NAMALWA (cell line): Measurements from ENCODE around the gene MCTP1.
A peak's percentile ranks its signal among the peaks of the same experiment; 100 is the strongest.

Experiments used
- DNase-seq: peaks from one replicate; pipeline ENCODE4 v3.0.0-alpha.2; 2015; ENCODE audit warnings: low spot score

Gene MCTP1

GRCh38 chr5:94945656-94946055 lies 339.2 kb downstream of the MCTP1 start:
- no peak for DNase-seq

GRCh38 chr5:94944160-94944559 lies 340.7 kb downstream of the MCTP1 start:
- no peak for DNase-seq

- DNase-seq: no peak
Measured at GRCh38 chr5:94941122-94941755, 343.7 kb downstream of the MCTP1 start.

- no peak for DNase-seq
Measured at GRCh38 chr5:94932259-94932658, 352.6 kb downstream of the MCTP1 start.

GRCh38 chr5:94928891-94929290 lies 356.0 kb downstream of the MCTP1 start:
- DNase-seq: no peak

GRCh38 chr5:94920570-94920969 lies 364.3 kb downstream of the MCTP1 start:
- DNase-seq: no peak

GRCh38 chr5:94916619-94917018 lies 368.3 kb downstream of the MCTP1 start:
- no peak for DNase-seq

GRCh38 chr5:94911276-94911675 lies 373.6 kb downstream of the MCTP1 start:
- DNase-seq: peak; percentile 5

GRCh38 chr5:94910721-94911120 lies 374.2 kb downstream of the MCTP1 start:
- no peak for DNase-seq

GRCh38 chr5:94908889-94909480 lies 375.9 kb downstream of the MCTP1 start:
- DNase-seq: peak; percentile 43

- DNase-seq: no peak
Measured at GRCh38 chr5:94906750-94907149, 378.1 kb downstream of the MCTP1 start.

GRCh38 chr5:94903726-94904125 lies 381.2 kb downstream of the MCTP1 start:
- DNase-seq: no peak

GRCh38 chr5:94901191-94901979 lies 383.5 kb downstream of the MCTP1 start:
- DNase-seq: no peak

- DNase-seq: no peak
Measured at GRCh38 chr5:94900006-94900505, 384.8 kb downstream of the MCTP1 start.

GRCh38 chr5:94893412-94894135 lies 391.3 kb downstream of the MCTP1 start:
- DNase-seq: peak; percentile 31

GRCh38 chr5:94891972-94892371 lies 392.9 kb downstream of the MCTP1 start:
- DNase-seq: no peak

GRCh38 chr5:94891565-94891964 lies 393.3 kb downstream of the MCTP1 start:
- no peak for DNase-seq

GRCh38 chr5:94890907-94891306 lies 394.0 kb downstream of the MCTP1 start:
- no peak for DNase-seq

- no peak for DNase-seq
Measured at GRCh38 chr5:94888674-94889073, 396.2 kb downstream of the MCTP1 start.

- no peak for DNase-seq
Measured at GRCh38 chr5:94885931-94886330, 399.0 kb downstream of the MCTP1 start.

- no peak for DNase-seq
Measured at GRCh38 chr5:94884311-94884710, 400.6 kb downstream of the MCTP1 start.

- no peak for DNase-seq
Measured at GRCh38 chr5:94872526-94872925, 412.4 kb downstream of the MCTP1 start.
